ENCODE data around the gene ASIC2. TPM values are rescaled to one million over a fixed set of nuclear protein-coding genes. Genes with fewer than 3 reads are reported as not detected.

The ASIC2 gene
- total and polyA plus RNA-seq, 2 donors (not counting 3 experiments of a cell fraction or from before 2014, with no cell fraction given) = not detected

DNA sequence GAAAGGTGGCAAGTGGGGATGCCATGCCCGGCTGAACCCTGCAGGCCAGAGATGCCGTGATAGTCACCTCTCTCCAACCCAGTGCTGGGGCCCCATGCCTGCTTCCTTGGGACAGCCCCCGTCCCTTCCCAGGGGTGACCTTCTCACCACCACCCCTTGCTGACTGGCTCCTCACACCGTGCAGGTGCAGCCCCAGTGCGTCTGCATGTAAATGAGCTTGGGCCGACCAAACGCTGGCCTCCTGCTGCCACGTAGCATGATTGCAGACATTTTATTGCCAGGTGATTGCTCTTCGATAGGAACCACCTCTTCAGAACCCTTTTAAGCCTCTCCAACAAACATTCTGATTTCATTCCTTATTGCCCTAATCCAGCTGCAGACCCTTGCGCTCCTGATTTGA, 32.5 kb downstream of the ASIC2 start:
- no peak overlapping the region for H3K4me2 ChIP-seq (ENCODE audit: insufficient read depth, low read length)
- no peak overlapping the region for H3K27ac ChIP-seq (ENCODE audit: insufficient read depth, low read depth, low read length)
- H3K36me3 ChIP-seq (ENCODE audit: control insufficient read depth in 2 of 2, extremely low read depth in 1 of 2, insufficient read depth in 2 of 2, low read length in 2 of 2) = no peaks in the 10 kb centered on the region
- intact Hi-C loops (cut with micrococcal nuclease) (no loop called here), dilution Hi-C loops (cut with MboI; ENCODE audit: extremely low pct_ligation_motif_present, low sequenced_read_pairs) (no loop called here)
- TF ChIP-seq POLR2AphosphoS5 (IDR thresholded peaks at IDR 0.05; ENCODE audit: insufficient read depth, low read depth, low read length) = no peak
- TF ChIP-seq, protein P1, sequence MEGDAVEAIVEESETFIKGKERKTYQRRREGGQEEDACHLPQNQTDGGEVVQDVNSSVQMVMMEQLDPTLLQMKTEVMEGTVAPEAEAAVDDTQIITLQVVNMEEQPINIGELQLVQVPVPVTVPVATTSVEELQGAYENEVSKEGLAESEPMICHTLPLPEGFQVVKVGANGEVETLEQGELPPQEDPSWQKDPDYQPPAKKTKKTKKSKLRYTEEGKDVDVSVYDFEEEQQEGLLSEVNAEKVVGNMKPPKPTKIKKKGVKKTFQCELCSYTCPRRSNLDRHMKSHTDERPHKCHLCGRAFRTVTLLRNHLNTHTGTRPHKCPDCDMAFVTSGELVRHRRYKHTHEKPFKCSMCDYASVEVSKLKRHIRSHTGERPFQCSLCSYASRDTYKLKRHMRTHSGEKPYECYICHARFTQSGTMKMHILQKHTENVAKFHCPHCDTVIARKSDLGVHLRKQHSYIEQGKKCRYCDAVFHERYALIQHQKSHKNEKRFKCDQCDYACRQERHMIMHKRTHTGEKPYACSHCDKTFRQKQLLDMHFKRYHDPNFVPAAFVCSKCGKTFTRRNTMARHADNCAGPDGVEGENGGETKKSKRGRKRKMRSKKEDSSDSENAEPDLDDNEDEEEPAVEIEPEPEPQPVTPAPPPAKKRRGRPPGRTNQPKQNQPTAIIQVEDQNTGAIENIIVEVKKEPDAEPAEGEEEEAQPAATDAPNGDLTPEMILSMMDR (IDR thresholded peaks at IDR 0.05; ENCODE audit: extremely low read depth in 1 of 2, insufficient read depth in 1 of 2, low read depth in 1 of 2, low read length in 2 of 2) = no peak
- no peak for TF ChIP-seq GATA2 (IDR thresholded peaks at IDR 0.05; ENCODE audit: insufficient read depth, insufficient read length, low read depth, low read length)
- no peak for TF ChIP-seq JUN (IDR thresholded peaks at IDR 0.05; ENCODE audit: borderline replicate concordance, insufficient read depth, insufficient read length, low read depth)
- TF ChIP-seq EZH2 (IDR thresholded peaks at IDR 0.05; ENCODE audit: borderline replicate concordance, low read depth, low read length, severe bottlenecking) = no peak
- no peak for TF ChIP-seq MYC (IDR thresholded peaks at IDR 0.05; ENCODE audit: low read depth, low read length)
- TF ChIP-seq POLR2A (IDR thresholded peaks at IDR 0.05; ENCODE audit: low read depth, low read length) = no peak
- TF ChIP-seq, protein P2, sequence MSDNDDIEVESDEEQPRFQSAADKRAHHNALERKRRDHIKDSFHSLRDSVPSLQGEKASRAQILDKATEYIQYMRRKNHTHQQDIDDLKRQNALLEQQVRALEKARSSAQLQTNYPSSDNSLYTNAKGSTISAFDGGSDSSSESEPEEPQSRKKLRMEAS (IDR thresholded peaks at IDR 0.05; ENCODE audit: insufficient read depth, insufficient read length) = no peak
- TF ChIP-seq FOS (IDR thresholded peaks at IDR 0.05; ENCODE audit: borderline replicate concordance, insufficient read depth, low read length) = no peak
- H3K4me1 ChIP-seq (ENCODE audit: control insufficient read depth, extremely low read depth, insufficient read depth, low read length) = no peaks in the 10 kb centered on the region
- no peaks in the 10 kb centered on the region for H3K79me2 ChIP-seq (ENCODE audit: control insufficient read depth, insufficient read depth, low read length)
- BruUV-seq (replicated peaks) = no TSS peak
- FAIRE-seq (no peak), DNase-seq (ENCODE audit: low read depth, low spot score) (no peak)
- CTCF ChIA-PET = interaction anchor here (1.2 kb wide), 1 partner anchor 12 kb away, joined by 3 read pairs; no protein-coding TSS in a partner anchor
- no peaks in the 10 kb centered on the region for H3K9me1 ChIP-seq (replicated peaks; ENCODE audit: control insufficient read depth, extremely low read depth, insufficient read depth, low read length)
- no peak overlapping the region for H3K9ac ChIP-seq (replicated peaks; ENCODE audit: extremely low read depth, insufficient read depth, low read length)
- POLR2A ChIA-PET = no interaction called here
- no peaks in the 10 kb centered on the region for H3K9me3 ChIP-seq (replicated peaks; ENCODE audit: control insufficient read depth, insufficient read depth, low read length)
- H4K20me1 ChIP-seq (replicated peaks; ENCODE audit: control insufficient read depth, extremely low read depth, insufficient read depth, low read length) = no peaks in the 10 kb centered on the region
- no peak overlapping the region for H3K4me3 ChIP-seq (replicated peaks in 1 of 3; ENCODE audit: insufficient read depth in 1 of 3, low read depth in 1 of 3, low read length in 3 of 3)
- H3K27me3 ChIP-seq (ENCODE audit: control insufficient read depth in 2 of 2, insufficient read depth in 2 of 2, low read length in 2 of 2) = no peaks in the 10 kb centered on the region
- H2AFZ ChIP-seq (ENCODE audit: low read depth, low read length) = no peak overlapping the region

Data from endothelial cell of umbilical vein (primary cell).